Measurements from ENCODE around the gene HAUS6.
"Not testable (repeated sequence)": the region's sequence is repeated elsewhere in the genome, so short reads cannot be mapped to it uniquely, and the experiment has no call there.

DNA sequence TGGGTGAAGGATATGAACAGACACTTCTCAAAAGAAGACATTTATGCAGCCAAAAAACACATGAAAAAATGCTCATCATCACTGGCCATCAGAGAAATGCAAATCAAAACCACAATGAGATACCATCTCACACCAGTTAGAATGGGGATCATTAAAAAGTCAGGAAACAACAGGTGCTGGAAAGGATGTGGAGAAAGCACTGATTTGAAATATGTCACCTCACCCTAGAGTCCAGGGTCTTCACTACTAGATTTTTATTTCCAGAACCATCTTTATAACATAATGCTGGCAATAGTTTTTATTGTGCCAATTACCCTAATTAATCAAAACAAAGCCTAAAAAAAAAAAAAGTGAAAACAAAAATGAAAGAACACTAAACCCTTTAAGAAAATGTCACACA, 5.3 kb downstream of the HAUS6 start:
- TF ChIP-seq, protein P1, sequence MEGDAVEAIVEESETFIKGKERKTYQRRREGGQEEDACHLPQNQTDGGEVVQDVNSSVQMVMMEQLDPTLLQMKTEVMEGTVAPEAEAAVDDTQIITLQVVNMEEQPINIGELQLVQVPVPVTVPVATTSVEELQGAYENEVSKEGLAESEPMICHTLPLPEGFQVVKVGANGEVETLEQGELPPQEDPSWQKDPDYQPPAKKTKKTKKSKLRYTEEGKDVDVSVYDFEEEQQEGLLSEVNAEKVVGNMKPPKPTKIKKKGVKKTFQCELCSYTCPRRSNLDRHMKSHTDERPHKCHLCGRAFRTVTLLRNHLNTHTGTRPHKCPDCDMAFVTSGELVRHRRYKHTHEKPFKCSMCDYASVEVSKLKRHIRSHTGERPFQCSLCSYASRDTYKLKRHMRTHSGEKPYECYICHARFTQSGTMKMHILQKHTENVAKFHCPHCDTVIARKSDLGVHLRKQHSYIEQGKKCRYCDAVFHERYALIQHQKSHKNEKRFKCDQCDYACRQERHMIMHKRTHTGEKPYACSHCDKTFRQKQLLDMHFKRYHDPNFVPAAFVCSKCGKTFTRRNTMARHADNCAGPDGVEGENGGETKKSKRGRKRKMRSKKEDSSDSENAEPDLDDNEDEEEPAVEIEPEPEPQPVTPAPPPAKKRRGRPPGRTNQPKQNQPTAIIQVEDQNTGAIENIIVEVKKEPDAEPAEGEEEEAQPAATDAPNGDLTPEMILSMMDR (IDR thresholded peaks at IDR 0.05) = not testable (repeated sequence)
- TF ChIP-seq EZH2 (IDR thresholded peaks at IDR 0.05; ENCODE audit: borderline replicate concordance, insufficient read depth, low read depth, low read length, poor library complexity, severe bottlenecking) = not testable (repeated sequence)

Measured in B cell (primary cell).